Left cardiac atrium (tissue), 4 donors: ENCODE measurements around the gene PLK1. TPM values are rescaled to one million over a fixed set of nuclear protein-coding genes. Genes with fewer than 3 reads are reported as not detected.

Experiments
- ATAC-seq, 2 donors: fragments of 200-7000 bp; cut with Tn5 transposase; one replicate each; pipeline ENCODE4 v1.9.1; 2020; ENCODE audit warnings: mild to moderate bottlenecking in 2 of 2, moderate library complexity in 2 of 2
- DNase-seq: peaks from one replicate; pipeline ENCODE4 v3.0.0-alpha.2; 2020
- intact Hi-C, 2 donors: fragments of 100-400 bp; cut with DNase I; formaldehyde crosslinking; loops; one replicate each; pipeline versions ENCODE4 v1.14.1 to v1.15.1; 2022 to 2023
- total RNA-seq, 2 donors: library from RNA; stranded (reverse); fragmentation: NEBNext Ultra II Directional; extraction: Animal tissue kit (Norgen Biotek cat#: 25700); gene quantifications; one replicate each; pipeline ENCODE4 v1.2.1, GENCODE V29; 2021
- donor health status: DM: no; HTN: yes; CAD: no.
- donor health status: DM: no; HTN: yes; CAD: no; lungs with severe emphysema.
- donor health status: DM: yes; HTN: yes; CAD: no.
- donor health status: Dilated cardiomyopathy.

The PLK1 gene
- total RNA-seq, 2 donors from 2014 or later = 0.52 to 1.5 TPM

DNA sequence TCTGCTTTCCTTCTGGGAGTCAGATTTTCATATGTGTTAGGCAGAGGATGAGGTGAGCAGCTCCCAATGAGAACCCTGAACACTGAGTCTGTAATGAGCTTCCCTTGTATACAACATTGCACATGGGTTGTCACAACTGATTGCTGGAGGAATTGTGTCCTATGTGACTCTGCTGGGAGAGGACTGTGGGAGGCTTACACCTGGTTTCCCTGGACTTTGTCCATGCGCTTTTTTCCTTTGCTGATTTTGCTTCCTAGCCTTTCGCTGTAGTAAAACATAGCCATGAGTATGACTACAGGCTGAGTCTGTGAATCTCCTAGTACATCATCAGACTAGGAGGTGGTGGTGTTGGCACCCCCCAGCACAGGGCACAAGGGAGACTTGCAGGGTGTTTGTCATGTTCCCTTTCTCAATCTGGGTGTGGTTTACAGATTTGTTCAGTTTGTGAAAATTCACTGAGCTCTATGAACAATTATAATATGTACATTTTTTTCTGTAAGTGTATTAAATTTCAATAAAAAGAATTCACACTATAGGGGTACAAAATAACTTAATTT is 1.7 kb upstream of the PLK1 start:
- intact Hi-C loops = loop anchor here in 1 of 2 donors (5.0 kb wide), 1 partner anchor 360 kb away; no protein-coding TSS in a partner anchor
- no peak for DNase-seq
- no peak for ATAC-seq

DNA sequence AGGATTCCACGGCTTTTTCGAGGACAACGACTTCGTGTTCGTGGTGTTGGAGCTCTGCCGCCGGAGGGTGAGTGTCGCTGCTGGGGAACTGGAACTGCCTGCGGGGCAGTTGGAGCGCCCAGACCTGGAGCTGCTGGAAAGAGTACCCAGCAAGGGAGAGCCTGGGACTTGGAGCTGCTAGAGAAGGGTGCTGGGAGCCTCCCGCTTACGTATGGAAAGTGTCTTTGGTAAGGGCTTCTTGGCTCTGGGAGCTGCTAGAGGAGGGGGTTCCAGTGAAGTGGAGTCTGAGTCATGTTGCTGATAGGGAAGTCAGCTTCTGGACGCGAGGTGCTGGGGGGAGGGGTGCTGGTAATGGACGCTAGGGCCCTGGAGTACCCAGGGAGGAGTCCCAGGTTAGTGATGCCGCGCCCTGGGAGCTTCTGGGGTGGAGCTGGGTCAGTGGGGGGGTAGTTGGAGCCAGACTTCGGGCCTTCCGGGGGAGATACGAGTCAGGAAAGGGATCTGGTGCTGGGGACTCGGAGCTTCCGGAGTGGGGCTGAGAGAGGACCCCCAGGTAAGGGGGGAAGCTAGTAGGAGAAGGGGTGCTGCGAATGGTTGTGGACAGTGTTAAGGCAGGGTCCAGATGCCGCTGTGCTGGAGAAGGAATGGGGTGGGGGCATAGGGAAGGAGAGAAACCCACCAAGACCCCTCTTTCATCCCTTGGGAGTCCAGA is 741 bp downstream of the PLK1 start:
- peak in 1 of 2 donors; percentile 51 for ATAC-seq
- DNase-seq = no peak
- intact Hi-C loops = loop anchor here in 1 of 2 donors (5.0 kb wide), 1 partner anchor 358 kb away; no protein-coding TSS in a partner anchor

- DNase-seq = no peak
- intact Hi-C loops = loop anchor here in 1 of 2 donors (5.0 kb wide), 1 partner anchor 357 kb away; no protein-coding TSS in a partner anchor
- no peak for ATAC-seq
Observed at GRCh38 chr16:23679986-23680336, 1.3 kb downstream of the PLK1 start.

DNA sequence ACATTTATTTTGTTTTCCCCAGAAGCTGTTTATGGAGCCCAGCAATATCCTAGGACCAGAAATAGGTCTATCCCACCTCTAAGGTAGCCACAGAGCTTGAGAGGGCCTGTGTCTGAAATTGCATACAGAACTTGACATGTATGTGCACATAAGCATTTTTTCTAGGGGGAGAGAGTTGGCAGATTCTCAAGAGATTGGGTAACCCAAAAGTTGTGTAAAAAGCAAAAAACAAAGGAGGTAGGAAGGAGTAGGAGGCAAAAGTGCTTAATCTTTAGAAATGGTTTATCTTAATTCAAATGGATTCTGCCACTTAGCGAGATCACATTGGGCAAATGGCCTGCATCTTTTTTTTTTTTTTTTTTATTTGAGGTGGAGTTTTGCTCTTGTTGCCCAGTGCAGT is 3.5 kb downstream of the PLK1 start:
- no peak for DNase-seq
- ATAC-seq = no peak
- intact Hi-C loops = no loop called here

GRCh38 chr16:23683487-23683886 is 4.8 kb downstream of the PLK1 start:
- no peak for ATAC-seq
- intact Hi-C loops = no loop called here

DNA sequence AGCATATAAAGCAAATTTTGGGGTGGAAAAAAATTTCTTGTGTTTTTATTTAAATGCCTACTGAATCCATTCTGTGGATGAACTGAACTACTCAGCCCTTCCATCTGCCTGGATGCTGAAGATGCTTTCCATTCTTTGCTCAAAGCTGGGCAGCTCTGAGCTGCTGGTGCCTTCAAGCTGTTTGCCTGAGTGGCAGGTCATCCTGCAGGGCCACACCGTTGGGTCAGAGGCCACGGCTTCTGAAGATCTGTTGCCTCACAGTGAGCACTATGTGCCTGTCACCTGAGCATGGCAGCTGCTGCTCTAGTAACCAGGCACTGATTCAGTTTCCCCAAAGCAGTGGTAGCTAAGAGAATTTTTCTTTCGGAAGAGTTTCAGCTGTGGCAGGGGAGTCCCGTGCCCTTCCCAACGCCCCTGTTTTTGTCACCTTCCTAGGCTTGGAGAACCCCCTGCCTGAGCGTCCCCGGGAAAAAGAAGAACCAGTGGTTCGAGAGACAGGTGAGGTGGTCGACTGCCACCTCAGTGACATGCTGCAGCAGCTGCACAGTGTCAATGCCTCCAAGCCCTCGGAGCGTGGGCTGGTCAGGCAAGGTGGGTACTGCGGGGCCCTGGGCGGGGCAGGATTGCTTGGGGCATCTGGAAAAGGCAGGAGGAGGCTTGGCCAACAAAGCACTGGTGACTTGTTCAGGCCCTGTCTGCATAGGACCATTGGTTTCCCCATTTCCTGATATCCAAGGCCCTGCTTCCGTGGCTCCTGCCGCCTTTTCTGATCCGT is 8.5 kb downstream of the PLK1 start:
- ATAC-seq (no peak), DNase-seq (no peak)
- intact Hi-C loops = no loop called here

More at GRCh38 chr16:23683487-23683886, 4.8 kb downstream of the PLK1 start:
- DNase-seq = no peak

GRCh38 chr16:23689442-23690187 is 10.9 kb downstream of the PLK1 start:
- DNase-seq = no peak
- ATAC-seq = no peak
- intact Hi-C loops = no loop called here

- ATAC-seq (no peak), DNase-seq (no peak)
- intact Hi-C loops = no loop called here
Observed at GRCh38 chr16:23690771-23691482, 12.2 kb downstream of the PLK1 start.

- intact Hi-C loops = no loop called here
- DNase-seq = no peak
- ATAC-seq = no peak
Observed at GRCh38 chr16:23691483-23692189, 12.9 kb downstream of the PLK1 start.

- DNase-seq = no peak
- no peak for ATAC-seq
- intact Hi-C loops = no loop called here
Observed at GRCh38 chr16:23692190-23692837, 13.6 kb downstream of the PLK1 start.

DNA sequence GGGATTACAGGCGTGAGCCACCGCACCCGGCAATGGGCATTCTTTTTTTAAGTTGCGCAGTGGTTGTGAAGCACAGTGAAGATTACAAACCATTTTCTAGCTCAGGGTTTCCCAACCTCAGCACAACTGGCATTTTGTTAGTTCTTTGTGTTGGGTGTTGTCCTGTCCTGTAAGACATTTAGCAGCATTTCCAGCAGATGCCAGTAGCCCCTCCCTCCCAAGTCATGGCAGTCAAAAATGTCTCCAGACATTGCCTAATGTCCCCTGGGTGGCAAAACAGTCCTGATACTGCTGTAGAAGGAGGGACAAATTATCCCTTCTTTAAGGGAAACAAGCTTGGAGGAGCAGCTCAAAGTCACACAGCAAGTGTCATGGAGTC is 15.6 kb downstream of the PLK1 start:
- DNase-seq = no peak

GRCh38 chr16:23694644-23695373 is 16.1 kb downstream of the PLK1 start:
- intact Hi-C loops = no loop called here
- ATAC-seq = peak; percentile 48 to 67
- no peak for DNase-seq

More for the DNA sequence above, 15.6 kb downstream of the PLK1 start:
- peak in 1 of 2 donors; percentile 28 for ATAC-seq
- intact Hi-C loops = no loop called here

DNA sequence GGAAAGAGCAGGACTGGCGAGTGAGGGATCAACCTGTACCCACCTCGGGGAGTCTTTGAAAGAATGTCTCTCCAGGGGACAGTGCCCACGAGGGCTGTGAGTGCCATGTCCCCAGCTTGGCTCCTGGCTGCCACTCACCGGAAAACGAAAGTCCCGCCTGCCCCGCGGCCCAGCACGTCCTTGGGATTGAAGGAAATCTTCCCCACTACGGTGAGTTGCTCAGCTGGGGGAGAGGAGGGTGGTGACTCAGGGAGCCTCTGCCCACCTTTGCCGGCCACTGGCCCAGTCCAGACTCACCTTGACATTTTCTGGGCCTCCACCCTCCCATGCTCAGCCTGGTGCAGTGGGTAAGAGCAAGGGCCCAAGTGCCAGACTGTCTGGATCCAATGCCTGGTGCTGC is 17.1 kb downstream of the PLK1 start:
- DNase-seq (no peak), ATAC-seq (no peak)
- intact Hi-C loops = no loop called here

- DNase-seq (no peak), ATAC-seq (no peak)
- intact Hi-C loops = no loop called here
Observed at GRCh38 chr16:23699100-23699499, 20.4 kb downstream of the PLK1 start.

DNA sequence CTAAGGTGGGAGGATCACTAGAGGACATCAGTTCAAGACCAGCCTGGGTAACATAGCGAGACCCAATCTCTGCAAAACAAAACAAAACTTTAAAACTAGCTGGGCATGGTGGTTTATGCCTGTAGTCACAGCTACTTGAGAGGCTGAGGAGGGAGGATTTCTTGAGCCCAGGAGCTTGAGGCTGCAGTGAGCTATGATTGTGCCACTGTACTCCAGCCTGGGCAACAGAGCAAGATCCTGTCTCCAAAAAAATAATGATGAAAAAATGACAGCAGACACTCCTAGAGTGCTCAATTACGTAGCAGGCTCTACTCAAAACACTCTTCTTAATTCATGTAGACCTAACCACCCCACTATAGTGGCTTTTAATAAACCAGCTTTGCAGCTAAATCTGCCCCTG is 21.4 kb downstream of the PLK1 start:
- ATAC-seq (no peak), DNase-seq (no peak)
- intact Hi-C loops = no loop called here

DNA sequence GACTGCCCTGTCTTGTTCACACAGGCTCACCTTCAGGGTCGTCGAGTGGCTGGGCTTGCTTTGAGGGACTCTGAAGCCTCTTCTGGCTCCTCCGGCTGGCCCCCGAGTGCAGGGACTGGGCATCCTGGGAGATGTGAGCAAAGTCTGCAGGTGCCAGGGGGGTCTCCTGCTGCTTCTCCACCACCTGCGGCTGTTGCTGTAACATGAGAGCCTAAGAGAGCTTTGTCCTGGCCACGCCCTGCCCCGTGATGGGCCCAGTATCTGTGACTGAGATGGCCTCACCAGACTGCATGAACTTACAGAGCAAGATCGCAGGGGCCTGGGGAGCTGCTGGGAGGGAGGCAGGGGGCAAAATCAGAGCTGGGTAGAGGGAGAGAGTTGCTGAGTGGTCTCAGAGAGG is 21.8 kb downstream of the PLK1 start:
- intact Hi-C loops = no loop called here
- ATAC-seq (no peak), DNase-seq (no peak)

- intact Hi-C loops = no loop called here
- DNase-seq = no peak
- no peak for ATAC-seq
Observed at GRCh38 chr16:23701045-23701444, 22.4 kb downstream of the PLK1 start.
